HFF-Myc (cell line): ENCODE data around the gene TMEM198.

Experiments
- DNase-seq: peaks from one replicate; pipeline ENCODE4 v3.0.0-alpha.2; 2011; ENCODE audit warnings: low read depth; ENCODE audit errors: extremely low read depth
- H3K4me3 ChIP-seq: replicated peaks from 2 replicates; pipeline ENCODE4 v1.5.1; 2011; ENCODE audit warnings: low read depth, mild to moderate bottlenecking, control low read depth, low read length
- CTCF ChIP-seq: IDR thresholded peaks from 2 replicates; pipeline ENCODE4 v1.5.1; 2012; ENCODE audit warnings: mild to moderate bottlenecking, low read depth, low read length, control low read depth; ENCODE audit errors: missing control alignments

Gene TMEM198

DNA sequence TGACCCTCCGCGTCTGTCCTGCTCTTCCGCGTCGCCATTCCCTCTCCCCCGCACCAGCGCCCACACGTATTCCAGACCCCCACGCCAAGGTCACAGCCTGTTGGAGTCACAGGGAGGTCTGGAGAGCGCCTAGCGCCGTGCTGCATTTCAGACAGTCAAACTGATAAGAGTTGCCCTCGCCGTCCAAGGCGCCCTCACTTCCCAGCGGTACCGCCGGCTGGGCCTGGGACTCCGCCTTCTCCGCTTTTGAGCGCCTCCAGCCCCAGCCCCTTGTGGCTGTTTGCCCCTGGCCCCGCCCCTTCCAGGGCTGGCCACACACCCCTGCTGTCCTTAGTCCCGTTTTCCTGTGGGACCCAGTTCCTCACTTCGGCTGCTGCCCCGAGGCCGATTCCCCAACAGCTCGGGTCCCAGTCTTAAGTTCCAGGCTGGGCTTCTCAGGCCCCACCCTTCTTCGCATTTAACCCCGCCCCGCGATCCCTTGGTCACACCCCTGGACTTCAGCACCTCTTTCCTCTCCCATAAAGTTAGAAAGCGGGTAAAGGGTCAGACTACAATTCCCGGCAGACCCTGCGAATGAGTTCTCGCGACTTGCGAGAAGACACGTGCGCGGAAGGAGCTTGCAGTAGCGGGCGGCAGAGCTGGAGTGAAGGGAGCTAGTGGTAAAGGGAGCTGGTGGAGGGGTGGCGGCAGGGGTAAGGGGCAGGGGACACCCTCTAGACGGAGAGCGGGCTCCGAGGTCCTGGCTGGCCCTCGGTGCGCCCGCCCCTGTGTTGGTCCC, 45.4 kb upstream of the TMEM198 start, which contains the start of gene GMPPA:
Gene GMPPA, plus strand, starts transcription at position 612 of the 778 bp plus-strand sequence. CDS start 1,085 bp downstream, outside the sequence.
- peak within 1 kb of the TSS; percentile 83 for H3K4me3 ChIP-seq
- TF ChIP-seq CTCF: no peak
- DNase-seq: peak; percentile 98

DNA sequence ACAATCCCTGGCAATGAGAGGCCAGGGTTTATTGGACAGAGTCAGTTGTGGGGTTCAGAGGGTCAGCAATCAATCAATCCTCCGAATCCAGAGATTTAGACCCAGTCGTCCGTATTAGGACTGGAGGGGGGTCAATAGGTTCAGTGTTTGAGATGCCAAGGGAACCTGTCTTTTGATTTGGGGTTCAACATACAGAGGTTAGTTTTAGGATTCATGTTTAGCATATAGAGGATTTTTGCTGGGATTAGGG, 44.8 kb upstream of the TMEM198 start:
- TF ChIP-seq CTCF: no peak
- DNase-seq: no peak

GRCh38 chr2:219499555-219499954, 44.3 kb upstream of the TMEM198 start:
- H3K4me3 ChIP-seq: peak overlapping the region; percentile 83
- TF ChIP-seq CTCF: no peak
- no peak for DNase-seq

More for the DNA sequence above, 44.8 kb upstream of the TMEM198 start:
- H3K4me3 ChIP-seq: peak overlapping the region; percentile 83

- TF ChIP-seq CTCF: peak; percentile 44
- peak overlapping the region; percentile 83; the same call in 1 of the 2 replicates for H3K4me3 ChIP-seq
- no peak for DNase-seq
Observed at GRCh38 chr2:219500135-219500534, 43.7 kb upstream of the TMEM198 start.

GRCh38 chr2:219501849-219502248, 42.0 kb upstream of the TMEM198 start:
- no peak overlapping the region for H3K4me3 ChIP-seq
- TF ChIP-seq CTCF: no peak

DNA sequence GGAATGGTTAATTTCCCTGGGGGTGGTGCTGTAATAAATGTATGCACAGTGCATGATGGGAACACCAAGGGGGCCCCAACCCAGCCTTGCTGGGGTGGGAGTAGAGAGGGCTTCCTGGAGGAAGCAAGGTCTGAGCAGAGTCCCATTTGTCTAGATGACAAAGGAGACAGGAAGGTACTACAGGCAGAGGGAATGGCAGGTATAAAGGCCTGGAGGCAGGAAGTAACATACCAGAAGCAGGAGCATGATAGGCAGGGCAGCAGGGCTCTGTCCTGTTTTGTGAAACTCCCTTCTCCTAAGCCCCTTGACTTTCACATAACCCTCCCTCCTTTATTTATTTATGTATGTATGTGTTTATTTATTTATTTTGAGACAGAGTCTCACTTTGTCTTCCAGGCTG, 41.2 kb upstream of the TMEM198 start:
- no peak for DNase-seq
- H3K4me3 ChIP-seq: no peak overlapping the region
- no peak for TF ChIP-seq CTCF

More at GRCh38 chr2:219501849-219502248, 42.0 kb upstream of the TMEM198 start:
- DNase-seq: no peak

GRCh38 chr2:219505585-219505984, 38.2 kb upstream of the TMEM198 start:
- no peak for TF ChIP-seq CTCF
- H3K4me3 ChIP-seq: no peak overlapping the region

More at GRCh38 chr2:219505585-219505984, 38.2 kb upstream of the TMEM198 start:
- DNase-seq: no peak
